Stimulated activated CD4-positive, alpha-beta T cell treated with anti-CD3 and anti-CD28 coated beads, Interleukin-4, amount 100 ng/mL, for 24 hours (primary cell): ENCODE results near the gene B3GLCT.
"Not testable (repeated sequence)": the region's sequence is repeated elsewhere in the genome, so short reads cannot be mapped to it uniquely, and the experiment has no call there.

Experiments
- DNase-seq: peaks from one replicate; pipeline ENCODE4 v3.0.0-alpha.2; 2020

The B3GLCT gene

DNA sequence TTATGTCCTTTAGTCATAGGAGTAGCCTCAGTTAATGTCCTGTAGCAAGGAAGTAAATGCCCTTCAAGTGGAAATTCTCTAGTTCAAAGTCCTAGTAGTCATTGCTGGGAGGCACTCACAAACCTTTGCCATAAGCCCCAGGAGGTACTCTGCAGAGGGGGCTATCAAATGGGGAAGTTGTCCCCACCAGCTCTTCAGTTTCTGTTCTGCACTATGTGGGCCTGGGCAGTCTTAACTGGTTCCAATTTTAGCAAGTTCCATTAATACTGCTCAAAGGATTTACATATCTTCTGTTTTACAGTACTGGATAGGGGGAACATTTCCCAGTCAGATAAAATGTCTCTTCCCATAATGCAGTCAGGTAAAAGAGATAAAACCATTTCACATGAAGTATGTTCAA lies 101.3 kb downstream of the B3GLCT start:
- DNase-seq = no peak

DNA sequence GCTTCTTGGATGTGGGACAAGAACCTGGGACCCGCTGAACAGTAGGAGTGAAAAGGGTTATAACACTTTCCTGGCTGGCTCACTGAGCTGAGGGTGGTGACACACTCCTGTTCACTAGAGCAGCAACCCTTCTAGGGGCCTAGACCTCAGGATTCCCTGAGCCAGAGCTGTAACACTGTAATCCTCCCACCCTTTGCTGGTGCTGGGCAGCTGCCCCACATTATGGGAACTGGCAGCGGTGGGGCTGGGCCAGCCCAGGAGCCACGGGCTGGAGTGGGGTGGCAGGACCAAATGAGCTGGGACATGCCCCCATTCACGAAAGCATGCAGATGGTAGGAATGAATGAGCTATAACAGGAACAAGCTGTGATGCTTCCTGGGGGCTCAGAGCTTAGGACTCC lies 110.6 kb downstream of the B3GLCT start:
- DNase-seq = no peak

DNA sequence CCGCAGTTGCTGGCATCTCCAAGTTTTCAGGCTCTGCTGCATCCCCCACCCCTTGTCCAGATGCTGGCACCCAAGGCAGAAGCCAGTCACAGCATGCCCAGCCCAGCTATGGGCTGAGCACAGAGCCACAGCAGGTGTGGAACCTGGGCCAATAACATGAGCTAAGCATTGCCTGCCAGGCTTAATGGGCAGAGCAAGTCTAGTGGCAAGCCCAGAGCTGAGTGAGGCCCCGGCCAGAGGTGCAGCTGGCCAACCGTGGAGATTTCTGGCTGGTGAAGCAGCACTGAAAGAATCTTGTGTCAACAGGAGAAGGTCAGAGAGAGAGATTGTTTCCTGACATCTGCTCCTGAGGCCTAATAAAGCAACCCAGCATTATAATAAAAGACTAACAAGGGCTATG lies 111.0 kb downstream of the B3GLCT start:
- no peak for DNase-seq

DNA sequence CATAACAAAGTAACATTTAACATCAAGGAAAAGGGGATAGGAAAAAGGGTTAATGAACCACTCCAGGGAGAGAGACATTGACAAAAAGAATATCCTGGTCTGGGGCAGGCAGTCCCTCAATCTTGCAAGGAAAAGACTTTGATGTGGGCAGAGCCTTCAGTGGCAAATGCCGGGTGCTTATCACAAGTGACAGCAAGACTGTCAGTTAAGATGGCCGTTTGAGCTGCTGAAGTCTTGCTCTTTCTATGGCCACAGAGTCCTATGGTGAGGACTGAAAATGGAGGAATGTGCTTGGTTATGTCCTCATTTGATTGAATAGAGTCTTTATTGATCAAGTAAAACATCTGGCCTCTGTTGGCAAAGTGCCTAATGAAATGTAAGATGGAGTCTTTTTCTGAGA lies 112.1 kb downstream of the B3GLCT start:
- DNase-seq = no peak

DNA sequence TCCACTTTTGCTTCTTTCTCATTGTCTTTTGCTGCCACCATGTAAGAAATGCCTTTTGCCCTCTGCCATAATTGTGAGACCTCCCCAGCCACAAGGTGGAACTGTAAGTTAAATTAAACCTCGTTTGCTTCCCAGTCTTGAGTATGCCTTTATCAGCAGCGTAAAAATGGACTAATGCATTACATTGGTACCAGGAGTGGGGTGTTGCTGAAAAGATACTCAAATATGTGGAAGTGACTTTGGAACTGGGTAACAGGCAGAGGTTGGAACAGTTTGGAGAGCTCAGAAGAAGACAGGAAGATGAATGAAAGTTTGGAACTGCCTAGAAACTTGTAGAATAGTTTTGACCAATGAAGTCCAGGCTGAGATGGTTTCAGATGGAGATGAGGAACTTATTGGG lies 115.2 kb downstream of the B3GLCT start:
- no peak for DNase-seq

DNA sequence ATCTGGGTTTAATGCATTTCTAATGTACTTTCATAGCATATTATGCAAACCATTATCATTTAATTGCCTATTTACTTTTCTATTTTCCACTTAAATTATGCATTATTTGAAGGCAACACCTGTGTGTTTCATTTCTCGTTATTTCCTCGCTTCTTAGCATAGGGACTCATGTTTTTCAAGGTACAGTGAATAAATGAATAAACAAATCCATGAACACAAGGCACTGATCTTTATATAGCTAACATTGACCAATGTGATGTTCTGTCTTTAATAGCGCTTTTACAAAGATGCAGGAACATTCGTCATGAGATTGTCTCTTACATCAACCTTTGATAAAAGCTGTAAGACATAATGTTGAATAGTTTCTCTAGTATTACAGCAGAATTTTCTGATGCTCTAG lies 121.2 kb downstream of the B3GLCT start:
- DNase-seq = no peak

DNA sequence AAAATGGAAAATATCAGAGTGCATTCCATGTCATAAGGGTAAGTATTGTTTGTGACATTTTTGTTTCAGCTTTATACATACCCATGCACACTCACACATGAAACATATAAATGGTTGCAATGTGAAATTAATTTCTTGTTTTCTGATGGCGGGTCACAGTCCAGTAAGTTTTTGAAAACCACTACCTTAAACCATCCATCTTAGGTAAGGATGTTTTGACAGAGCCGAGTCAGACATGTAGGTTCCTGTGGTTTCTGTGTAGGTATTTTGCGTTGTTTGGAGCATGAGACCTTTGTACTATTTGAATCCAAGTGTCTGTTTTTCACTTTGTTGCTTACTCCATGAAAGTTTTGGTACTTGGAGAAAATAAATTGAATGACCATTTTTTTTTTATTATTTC lies 121.7 kb downstream of the B3GLCT start:
- DNase-seq = no peak

DNA sequence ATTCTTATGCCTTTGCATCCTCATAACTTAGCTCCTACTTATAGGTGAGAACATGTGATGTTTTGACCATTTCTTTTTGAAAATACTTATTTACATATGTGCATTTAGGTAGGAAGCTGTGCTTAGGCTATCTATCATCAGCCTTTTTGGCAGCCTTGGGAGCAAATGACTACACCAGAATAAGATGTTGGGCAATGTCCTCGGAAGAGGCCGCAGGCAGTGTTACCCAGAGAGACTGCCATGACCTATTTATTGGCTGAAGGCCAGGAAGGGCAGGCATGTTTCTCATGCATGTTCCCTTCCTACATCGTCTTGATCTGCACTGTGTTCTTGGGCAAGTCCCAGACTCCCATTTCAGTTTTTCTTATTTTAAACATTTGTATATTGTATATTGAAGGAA lies 122.3 kb downstream of the B3GLCT start:
- no peak for DNase-seq

DNA sequence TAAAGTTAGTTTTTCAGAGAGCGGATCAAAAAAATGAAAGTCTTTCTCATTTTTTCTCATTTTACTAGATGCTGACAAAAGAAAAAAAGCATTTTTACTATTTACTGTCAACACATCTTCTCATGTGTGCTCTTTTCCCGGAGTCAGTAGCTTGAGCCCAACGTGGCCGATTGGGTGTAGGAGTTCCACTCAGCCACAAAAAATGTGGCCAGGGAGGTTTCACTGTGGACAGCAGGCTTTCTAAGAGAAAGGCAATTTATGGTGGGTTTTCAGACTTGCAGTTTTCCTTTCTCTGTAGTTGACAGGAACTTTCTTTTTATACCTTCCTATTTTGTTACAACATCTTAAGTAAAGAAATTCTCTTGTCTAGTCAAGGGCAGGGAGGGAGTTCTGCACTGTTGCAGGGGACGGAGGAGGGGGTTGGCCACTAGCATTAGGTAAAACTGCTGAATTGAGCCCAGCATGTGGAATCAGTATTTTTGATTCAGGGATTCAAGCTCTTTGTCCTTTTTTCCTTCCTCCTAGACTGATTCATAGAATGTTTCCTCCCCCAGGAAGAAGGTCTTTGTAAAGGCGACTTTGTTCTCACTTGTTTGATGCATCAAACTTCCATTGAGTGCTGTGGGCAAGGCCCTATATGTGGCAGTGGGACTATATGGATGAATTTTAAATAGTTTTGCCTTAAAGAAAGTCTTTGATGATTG lies 123.1 kb downstream of the B3GLCT start:
- no peak for DNase-seq

DNA sequence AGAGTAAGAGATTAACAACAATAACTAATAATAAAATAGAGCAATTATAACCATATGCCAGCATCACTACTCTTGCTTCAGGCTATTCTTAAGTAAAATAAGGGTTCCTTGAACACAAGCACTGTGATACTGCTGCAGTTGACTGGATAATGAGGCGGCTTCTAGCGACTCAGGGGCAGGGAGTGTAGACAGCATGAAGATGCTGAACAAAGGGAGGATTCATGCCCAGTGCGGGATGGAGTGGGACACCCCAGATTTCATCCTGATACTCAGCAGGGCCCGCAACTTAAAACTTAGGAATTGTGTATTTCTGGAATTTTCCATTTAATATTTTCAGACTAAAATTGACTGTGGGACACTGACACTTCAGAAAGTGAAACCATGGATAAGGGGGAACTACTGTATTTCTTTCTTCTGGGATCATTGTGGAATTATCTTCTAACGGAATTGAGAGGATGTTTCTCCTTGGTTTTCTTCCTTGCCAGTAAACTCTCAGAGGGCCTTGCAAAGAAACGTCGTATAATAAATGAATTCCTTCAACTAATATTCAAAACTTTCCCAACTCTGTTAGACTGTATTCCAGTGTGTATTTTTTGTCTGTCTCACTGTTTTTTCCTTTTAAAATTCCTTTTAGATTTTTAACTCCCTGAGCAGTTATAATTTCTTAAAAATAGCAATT lies 127.5 kb downstream of the B3GLCT start:
- no peak for DNase-seq

DNA sequence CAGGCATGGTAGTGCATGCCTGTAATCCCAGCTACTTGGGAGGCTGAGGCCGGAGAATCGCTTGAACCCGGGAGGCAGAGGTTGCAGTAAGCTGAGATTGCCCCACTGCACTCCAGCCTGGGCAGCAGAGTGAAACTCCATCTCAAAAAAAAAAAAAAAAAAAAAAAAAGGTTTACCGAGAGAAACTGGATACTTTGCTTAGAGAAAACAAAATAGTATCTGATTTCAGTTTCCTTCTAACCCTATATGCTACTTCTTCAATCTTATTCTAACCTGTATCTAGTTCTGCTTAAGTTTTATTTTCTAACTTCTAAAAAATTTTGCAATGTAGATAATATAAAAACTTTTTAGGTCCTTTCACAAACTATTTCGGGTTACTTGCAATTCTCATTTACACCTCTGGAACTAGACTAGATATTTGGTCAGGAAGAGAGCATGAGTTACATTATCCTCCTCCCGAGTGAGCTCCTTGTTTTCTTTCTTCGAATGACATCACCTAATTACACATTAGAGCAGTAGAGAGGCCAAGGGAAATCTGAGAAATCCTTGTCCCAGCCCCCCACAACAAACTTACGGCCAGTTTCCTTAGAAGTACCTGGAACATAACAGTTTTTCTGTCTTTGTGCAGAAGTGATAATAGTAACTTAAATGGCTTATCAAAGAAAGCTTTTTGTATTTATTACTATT lies 128.9 kb downstream of the B3GLCT start:
- DNase-seq = no peak

DNA sequence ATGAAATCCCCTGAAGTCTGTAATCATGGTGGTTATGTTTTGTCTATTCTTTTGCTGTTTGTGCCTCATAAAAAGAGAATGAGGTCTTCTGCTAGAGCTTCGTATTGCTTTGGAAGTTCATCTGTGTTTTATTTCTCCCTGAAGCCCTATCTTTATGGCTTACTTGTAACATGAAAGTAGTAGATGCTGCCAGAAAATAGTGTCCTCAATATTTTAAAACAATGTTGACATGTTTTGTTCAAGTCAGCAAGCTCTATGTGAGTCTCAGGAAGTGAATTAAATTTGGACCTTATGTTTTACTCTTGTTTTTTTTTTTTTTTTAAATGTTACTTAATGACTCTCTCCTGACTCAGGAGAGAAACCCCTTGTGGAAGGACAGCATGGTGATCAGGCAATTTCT lies 130.5 kb downstream of the B3GLCT start:
- DNase-seq = no peak

DNA sequence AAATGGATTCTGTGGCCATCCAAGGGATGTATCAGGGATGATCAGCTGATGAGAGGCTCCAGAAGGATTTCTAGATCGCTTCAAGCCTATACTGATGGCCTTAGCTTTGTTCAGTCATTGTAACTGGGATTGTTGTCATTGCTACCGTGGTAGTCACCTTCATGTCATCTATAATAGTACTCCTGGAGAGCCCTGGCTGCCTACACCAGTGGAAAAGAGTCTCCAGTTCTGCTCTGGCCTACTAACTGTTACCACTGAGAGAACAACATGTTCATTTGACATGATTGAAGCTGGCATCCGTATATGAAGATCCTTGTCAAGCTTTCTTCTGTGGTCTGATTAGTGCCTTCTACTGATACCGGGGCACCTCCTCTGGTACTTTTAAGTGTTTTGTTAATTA lies 131.3 kb downstream of the B3GLCT start:
- DNase-seq = no peak

DNA sequence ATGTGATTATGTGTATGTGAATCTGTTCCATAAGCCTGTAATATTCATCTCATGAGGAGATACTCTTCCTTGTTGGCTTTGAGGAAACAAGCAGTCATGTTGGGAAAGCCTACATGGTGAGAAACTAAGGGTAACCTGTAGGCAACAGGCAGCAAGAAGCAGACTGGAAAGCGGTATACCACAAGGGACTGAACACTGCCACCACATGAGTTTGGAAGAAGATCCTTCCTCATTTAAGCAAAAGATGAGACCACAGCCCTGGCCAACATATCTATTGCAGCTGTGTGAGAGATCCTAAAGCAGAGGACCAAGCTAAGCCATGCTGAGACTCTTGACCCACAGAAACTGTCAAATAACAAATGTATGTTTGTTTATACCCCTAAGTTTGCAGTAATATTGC lies 134.8 kb downstream of the B3GLCT start:
- no peak for DNase-seq

DNA sequence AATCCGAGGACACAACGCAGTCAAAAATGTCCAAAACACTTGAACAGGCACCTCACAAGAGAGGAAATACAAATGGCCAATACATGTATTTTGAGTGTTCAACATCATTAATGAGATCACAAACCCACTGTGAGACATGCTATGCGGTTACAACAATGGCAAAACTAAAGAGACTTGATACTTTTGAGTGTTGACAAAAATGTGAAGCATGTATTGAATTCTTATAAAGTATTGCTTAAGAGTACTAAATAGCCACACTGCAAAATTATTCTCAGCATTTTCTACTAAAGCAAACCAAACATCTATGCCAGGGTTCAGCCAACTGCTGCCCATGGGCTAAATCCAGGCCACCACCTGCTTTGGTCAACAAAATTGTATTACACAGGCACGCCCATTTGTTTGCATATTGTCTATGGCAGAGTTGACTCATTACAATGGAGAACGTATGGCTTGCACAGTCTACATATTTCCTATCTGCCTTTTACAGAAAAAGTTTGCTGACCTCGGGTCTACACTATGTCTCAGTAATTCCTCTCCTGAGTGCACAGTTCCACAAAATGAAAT lies 135.3 kb downstream of the B3GLCT start:
- DNase-seq = no peak

DNA sequence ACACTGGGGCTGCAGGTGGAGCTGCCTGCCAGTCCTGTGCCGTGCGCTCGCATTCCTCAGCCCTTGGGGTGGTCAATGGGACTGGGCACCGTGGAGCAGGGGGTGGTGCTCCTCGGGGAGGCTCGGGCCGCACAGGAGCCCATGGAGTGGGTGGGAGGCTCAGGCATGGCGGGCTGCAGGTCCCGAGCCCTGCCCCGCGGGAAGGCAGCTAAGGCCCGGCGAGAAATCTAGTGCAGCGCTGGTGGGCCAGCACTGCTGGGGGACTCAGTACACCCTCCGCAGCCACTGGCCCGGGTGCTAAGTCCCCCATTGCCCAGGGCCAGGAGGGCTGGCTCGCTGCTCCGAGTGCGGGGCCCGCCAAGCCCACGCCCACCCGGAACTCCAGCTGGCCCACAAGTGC lies 139.8 kb downstream of the B3GLCT start:
- not testable (repeated sequence) for DNase-seq

DNA sequence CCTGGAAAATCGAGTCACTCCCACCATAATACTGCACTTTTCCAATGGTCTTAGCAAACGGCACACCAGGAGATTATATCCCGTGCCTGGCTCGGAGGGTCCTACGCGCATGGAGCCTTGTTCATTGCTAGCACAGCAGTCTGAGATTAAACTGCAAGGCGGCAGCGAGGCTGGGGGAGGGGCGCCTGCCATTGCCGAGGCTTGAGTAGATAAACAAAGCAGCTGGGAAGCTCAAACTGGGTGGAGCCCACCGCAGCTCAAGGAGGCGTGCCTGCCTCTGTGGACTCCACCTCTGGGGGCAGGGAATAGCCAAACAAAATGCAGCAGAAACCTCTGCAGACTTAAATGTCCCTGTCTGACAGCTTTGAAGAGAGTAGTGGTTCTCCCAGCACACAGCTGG lies 141.1 kb downstream of the B3GLCT start:
- not testable (repeated sequence) for DNase-seq

DNA sequence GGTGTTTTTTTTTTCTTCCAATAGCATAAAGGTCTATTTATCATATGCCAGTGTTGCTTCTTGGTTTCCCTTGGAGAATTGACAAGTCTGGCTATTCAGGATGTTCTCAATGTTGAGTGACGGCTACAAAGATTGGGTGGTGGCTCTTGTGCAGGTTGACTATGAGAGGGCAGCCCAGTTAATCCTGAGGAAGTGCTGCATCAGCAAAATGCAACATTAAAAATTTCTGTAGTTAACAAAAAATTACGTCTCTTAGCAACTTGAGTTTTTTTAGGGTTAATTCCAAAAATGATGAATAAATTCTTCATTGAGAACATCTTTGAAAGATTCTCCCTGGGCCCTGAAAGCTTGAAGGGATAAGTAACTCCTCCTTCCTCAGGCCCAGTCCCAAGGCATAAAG lies 147.1 kb downstream of the B3GLCT start:
- no peak for DNase-seq

DNA sequence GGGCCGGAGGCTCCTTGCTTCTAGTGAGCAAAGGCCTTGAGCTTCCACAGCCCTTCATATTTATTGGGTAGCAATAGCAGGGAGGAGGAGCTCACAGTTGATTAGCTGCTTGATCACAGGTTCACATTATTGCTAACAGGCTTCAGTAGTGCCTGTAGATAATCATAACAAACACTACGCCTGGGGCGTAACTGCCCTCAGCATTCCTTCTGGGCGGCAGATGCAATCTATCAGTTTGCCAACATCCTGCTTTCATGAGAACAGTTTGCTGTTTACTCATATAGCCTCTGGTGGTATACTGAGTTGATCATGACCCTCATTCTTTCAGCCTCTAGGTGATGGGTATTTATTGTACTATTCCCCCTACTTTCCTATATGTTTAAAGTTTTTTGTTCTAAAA lies 149.4 kb downstream of the B3GLCT start:
- DNase-seq = no peak

DNA sequence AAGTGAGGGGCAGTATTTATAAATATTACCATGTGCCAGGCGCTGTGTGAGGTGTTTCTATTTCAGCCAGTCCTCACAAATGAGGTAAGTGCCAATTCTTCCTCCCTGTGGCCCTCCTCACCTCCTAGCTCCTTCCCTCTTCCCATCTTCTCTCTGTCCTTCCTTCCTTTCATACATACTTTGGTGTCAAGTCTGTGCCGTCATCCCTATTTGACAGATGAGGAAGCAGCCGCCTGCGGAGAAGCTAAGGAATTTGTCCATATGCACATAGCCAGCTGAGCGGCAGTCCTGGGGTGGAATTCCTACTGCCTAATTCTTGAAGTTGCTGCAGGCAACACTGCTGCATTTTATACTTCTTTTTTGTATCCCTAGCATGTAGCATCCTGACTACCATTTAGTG lies 150.8 kb downstream of the B3GLCT start:
- no peak for DNase-seq

DNA sequence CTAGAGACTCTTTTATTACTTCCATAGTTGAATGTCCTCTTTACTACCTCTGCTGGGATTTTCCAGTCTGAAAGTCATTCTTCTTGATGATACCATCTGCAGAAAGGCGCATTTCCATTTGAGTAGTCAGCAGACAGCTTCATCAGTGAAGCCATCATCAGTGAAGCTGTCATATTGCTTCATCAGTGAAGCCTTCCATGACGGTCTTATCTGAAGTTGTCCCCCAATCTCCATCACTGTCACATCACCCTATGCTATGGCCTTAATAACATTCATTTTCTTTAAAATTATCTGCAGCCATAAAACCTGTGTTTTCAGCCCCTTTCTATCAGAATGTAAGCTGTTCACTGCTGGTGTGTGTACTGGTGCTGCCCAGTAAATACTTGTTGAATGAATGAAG lies 151.6 kb downstream of the B3GLCT start:
- no peak for DNase-seq

DNA sequence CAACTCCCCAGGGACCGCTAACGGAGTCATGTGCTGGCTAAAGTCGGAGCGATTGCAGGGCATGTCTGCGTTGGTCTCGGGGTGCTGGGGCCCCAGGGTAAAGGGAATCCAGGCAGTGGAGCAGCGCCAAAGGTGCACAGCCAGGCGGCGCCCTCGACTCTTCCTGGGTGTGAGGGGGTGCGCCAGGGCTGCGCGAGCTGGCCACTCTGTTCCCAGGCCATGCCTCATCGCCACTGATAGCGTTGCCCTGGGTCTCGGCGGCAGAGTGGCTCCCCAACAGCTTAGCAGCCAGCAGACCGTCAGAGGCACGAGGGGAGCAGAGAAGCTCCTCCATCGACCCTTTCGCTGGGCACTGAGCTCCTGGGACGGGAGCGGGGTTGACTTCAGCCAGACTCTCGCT lies 152.7 kb downstream of the B3GLCT start:
- DNase-seq = no peak

DNA sequence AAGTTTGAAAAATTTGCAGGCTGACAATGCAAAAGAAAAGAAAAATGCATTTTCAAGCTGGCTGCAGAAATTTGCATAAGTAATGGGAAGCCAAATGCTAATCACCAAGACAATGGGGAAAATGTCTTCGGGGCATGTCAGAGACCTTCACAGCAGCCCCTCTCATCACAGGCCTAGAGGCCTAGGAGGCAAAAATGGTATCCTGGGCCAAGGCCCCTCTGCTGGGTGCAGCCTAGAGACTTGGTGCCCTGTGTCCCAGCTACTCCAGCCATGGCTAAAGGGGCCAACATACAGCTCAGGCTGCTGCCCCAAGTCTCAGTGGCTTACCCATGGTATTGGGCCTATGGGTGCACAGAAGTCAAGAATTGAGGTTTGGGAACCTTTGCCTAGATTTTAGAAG lies 155.2 kb downstream of the B3GLCT start:
- no peak for DNase-seq

DNA sequence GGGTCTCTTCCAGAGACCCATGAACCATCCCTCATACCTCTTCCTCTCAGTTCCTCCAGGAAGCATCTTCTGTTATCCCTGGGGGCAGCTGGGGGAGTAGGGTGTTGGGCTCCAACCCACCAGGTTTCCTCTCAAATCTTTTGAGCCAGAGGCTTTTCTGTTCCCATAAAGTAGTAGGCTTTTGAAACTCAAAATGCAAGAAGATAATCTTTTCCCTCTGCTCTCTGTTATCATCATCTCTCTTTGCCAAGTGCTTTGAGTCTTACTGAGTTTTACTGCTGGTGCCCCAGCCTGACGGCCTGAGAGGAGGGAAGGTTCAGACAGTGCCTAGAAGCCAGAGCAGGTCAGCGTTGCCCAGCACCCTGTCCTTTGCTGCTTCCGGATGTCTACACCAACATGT lies 157.2 kb downstream of the B3GLCT start:
- no peak for DNase-seq
